SH-SY5Y (cell line): ENCODE data around the gene DOCK2.

Experiments used
- GATA2 ChIP-seq: IDR thresholded peaks from 2 replicates; pipeline ENCODE4 v1.6.1; 2011; ENCODE audit warnings: mild to moderate bottlenecking, low read depth, low read length
- GATA3 ChIP-seq: IDR thresholded peaks from 2 replicates; pipeline ENCODE4 v1.6.1; 2011; ENCODE audit warnings: low read depth, mild to moderate bottlenecking, low read length, moderate library complexity

DNA sequence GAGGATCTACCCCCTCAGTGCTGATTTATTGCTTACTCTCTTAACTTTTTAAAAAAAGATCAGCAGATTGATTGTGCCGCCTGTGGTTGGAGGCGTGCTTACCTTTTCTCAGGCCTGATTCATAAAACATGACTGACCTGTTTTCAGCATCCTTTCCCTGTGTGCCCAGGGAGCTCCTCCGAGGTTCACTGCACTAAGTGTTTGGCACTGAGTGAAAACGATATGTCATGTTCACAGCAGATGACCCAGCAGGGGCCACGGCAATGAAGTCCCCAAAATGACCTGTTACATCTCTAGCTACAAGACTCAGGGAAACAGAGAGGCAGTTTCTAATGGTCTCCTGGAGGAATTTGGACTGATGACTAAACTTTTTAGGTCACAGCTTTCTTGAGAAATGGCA is 273.3 kb downstream of the DOCK2 start:
- TF ChIP-seq GATA2, result no peak
- no peak for TF ChIP-seq GATA3
